Kidney glomerular epithelial cell (primary cell): Measurements from ENCODE around the gene SPATA12.

ENCODE experiments used
- DNase-seq: peaks from one replicate; lab custom pipeline; 2025; lab: John Stamatoyannopoulos, UW

Gene SPATA12

DNA sequence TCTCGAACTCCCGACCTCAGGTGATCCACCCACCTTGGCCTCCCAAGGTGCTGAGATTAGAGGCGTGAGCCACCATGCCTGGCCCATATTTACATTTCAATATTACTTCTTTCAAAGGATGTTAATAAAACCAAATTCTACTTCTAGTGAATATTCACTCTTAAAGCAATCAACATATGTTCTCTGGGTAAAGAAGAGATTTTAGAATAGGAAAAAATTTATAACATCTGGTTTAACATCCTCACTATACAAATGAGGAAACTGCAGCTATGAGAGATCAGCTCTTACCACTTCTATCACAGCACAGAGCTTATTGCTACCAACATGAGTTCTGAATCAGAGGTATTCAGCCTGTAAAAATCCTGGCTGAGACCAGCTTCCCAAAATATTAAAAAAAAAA lies 56.0 kb downstream of the SPATA12 start:
- no peak for DNase-seq

DNA sequence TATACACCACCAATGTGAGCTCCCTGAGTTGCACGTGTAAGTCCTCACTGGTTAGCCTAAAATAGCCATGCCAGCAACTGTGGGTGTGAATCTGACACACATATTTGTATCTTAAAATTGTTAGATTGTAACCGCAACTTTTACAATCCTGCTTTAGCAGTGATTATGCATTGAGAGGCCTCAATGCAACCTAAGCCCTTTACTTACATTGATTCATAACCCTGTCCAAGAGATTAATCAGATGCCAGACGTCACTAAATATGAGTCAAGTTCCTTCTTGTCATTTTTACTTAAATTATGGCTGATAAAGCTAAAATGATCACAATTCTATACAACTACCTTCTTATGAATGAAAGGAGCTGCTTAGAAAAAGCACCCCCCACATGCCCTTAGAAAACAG lies 57.8 kb downstream of the SPATA12 start:
- no peak for DNase-seq

DNA sequence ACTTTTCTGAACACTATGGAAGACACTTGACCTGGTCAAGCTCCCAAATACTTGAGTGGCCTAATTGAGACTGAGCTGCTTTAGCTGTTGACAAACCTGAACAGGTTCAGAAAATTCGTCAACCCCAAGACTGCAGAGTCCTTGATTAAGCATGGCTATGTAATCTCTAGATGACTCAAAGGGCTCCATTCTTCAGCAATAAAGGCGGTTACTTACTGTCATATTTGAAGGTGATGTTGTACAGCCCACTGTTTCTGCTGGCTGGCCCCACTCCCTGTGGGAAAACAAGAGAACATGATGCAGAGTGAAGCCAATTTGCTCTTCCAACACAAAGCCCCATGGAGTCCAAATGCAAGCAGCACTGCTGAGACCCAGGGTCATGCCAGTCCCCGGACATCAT lies 59.6 kb downstream of the SPATA12 start:
- DNase-seq, result no peak

DNA sequence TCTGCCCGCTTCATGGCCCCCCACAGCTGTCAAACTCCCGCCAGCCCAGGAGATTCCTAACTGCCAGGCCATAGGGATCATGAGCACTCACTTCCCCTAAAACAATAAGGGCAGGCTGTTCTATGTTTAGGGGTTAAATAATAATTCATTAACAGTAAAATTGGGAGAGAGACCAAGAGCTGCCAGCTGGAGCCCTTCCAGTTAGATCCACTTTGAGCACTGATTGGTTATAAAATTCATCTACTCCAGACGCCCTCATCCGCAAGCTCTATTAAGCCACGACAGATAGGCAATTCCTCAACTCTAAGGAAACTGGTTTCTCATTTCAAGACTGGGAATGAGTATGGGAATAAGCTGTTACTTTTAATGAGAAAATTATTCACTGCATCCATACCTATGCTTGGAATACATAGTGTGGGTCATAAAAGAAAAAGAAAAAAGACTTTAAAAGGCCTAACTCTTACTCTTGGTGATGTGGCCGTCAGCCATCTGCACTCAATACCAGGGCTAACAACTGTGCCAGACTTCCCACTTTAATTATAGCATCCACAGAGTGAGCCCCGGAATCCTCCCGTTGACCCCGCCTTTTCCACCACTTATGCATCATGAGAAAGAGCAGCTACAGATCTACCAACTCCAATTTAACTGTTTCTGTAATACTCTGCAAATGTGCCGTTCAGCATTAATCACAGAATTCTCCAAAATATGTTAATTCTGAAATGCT lies 60.1 kb downstream of the SPATA12 start:
- DNase-seq, result no peak
